AG09309 (cell line): Measurements from ENCODE around the gene RGS17.

Experiments used
- DNase-seq: peaks from one replicate; pipeline ENCODE4 v3.0.0-alpha.2; 2010; ENCODE audit warnings: low read depth
- H3K4me3 ChIP-seq: 2 replicates; pipeline ENCODE4 v1.5.1; 2011; ENCODE audit warnings: mild to moderate bottlenecking, low read depth, low read length, moderate library complexity; ENCODE audit not compliant: control insufficient read depth
- CTCF ChIP-seq: IDR thresholded peaks from 2 replicates; pipeline ENCODE4 v1.5.1; 2011; ENCODE audit warnings: mild to moderate bottlenecking, low read depth, low read length, inconsistent platforms; ENCODE audit not compliant: insufficient read depth, control insufficient read depth; ENCODE audit errors: missing control alignments

The RGS17 gene

GRCh38 chr6:153088796-153089195 lies 42.3 kb downstream of the RGS17 start:
- TF ChIP-seq CTCF, result no peak
- DNase-seq, result no peak
- H3K4me3 ChIP-seq, result no peak overlapping the region

- no peak for TF ChIP-seq CTCF
- no peak for DNase-seq
- H3K4me3 ChIP-seq, result no peak overlapping the region
These were observed 43.6 kb downstream of the RGS17 start for GRCh38 chr6:153087436-153087835.

- DNase-seq, result no peak
- no peak for TF ChIP-seq CTCF
- no peak overlapping the region for H3K4me3 ChIP-seq
These were observed 44.7 kb downstream of the RGS17 start for GRCh38 chr6:153086225-153086990.

- H3K4me3 ChIP-seq, result no peak overlapping the region
- TF ChIP-seq CTCF, result no peak
- no peak for DNase-seq
These were observed 45.8 kb downstream of the RGS17 start for GRCh38 chr6:153085239-153085638.

GRCh38 chr6:153084393-153084792 lies 46.7 kb downstream of the RGS17 start:
- DNase-seq, result peak; percentile 11
- peak; percentile 12 for TF ChIP-seq CTCF
- H3K4me3 ChIP-seq, result no peak overlapping the region

GRCh38 chr6:153083869-153084268 lies 47.2 kb downstream of the RGS17 start:
- no peak for TF ChIP-seq CTCF
- DNase-seq, result no peak
- no peak overlapping the region for H3K4me3 ChIP-seq
